NB4 (cell line): ENCODE measurements around the gene SLC31A2.
"Not testable (repeated sequence)": the region's sequence is repeated elsewhere in the genome, so short reads cannot be mapped to it uniquely, and the experiment has no call there.

Source experiments
- CTCF ChIP-seq: IDR thresholded peaks from one replicate; pipeline ENCODE4 v1.5.1; 2012; ENCODE audit warnings: low read depth, low read length
- POLR2A ChIP-seq: IDR thresholded peaks from 2 replicates; pipeline ENCODE4 v1.6.1; 2011; ENCODE audit warnings: mild to moderate bottlenecking; ENCODE audit not compliant: insufficient read length; ENCODE audit errors: extremely low read depth

GRCh38 chr9:113149561-113149960, 1.2 kb upstream of the SLC31A2 start:
- TF ChIP-seq CTCF, POLR2A: not testable (repeated sequence)
